MCF 10A (cell line): ENCODE results near the gene BCAS1. TPM values are rescaled to one million over a fixed set of nuclear protein-coding genes. Genes with fewer than 3 reads are reported as not detected.

Experiments
- BruUV-seq: library from RNA; stranded (reverse); fragments of 400-500 nt; replicated peaks from 2 replicates; lab custom pipeline; 2021; lab: Mats Ljungman, UMichigan
- CTCF ChIA-PET: fragments of 300-600 bp; sonication (Branson Sonifier 250); formaldehyde crosslinking; extraction: SDS; loops from one replicate; lab custom pipeline; 2021; ENCODE audit warnings: antibody characterized with exemption, inconsistent platforms; lab: Yijun Ruan, JAX
- POLR2A ChIA-PET: fragments of 300-600, 350-650 bp; sonication (Branson Sonifier 250); formaldehyde crosslinking; extraction: SDS; loops from one replicate; lab custom pipeline; 2020; ENCODE audit warnings: antibody characterized with exemption, inconsistent platforms; lab: Yijun Ruan, JAX
- DNase-seq: peaks from one replicate; pipeline ENCODE4 v3.0.0-alpha.2; 2018; ENCODE audit not compliant: unreplicated experiment
- H3K27ac Mint-ChIP-seq: one replicate; pipeline ENCODE4 v1.8.0; 2022; ENCODE audit warnings: mild to moderate bottlenecking, low read depth, mixed read lengths; ENCODE audit not compliant: unreplicated experiment
- H3K27me3 Mint-ChIP-seq: one replicate; pipeline ENCODE4 v1.8.0; 2022; ENCODE audit warnings: mixed read lengths; ENCODE audit not compliant: insufficient read depth, unreplicated experiment
- H3K36me3 Mint-ChIP-seq: one replicate; pipeline ENCODE4 v1.8.0; 2022; ENCODE audit warnings: mild to moderate bottlenecking, moderate library complexity, mixed read lengths; ENCODE audit not compliant: insufficient read depth, unreplicated experiment
- H3K4me1 Mint-ChIP-seq: one replicate; pipeline ENCODE4 v1.8.0; 2022; ENCODE audit warnings: mixed read lengths; ENCODE audit not compliant: insufficient read depth, unreplicated experiment
- H3K4me3 Mint-ChIP-seq: one replicate; pipeline ENCODE4 v1.8.0; 2022; ENCODE audit warnings: mild to moderate bottlenecking, moderate library complexity, mixed read lengths; ENCODE audit not compliant: unreplicated experiment
- H3K9me3 Mint-ChIP-seq: one replicate; pipeline ENCODE4 v1.8.0; 2022; ENCODE audit warnings: mixed read lengths; ENCODE audit not compliant: unreplicated experiment
- intact Hi-C: fragments of 100-400 bp; cut with micrococcal nuclease; formaldehyde crosslinking; loops from 2 replicates; pipeline ENCODE4 v1.14.1; 2022
- total RNA-seq: library from RNA; stranded (reverse); gene quantifications from 2 replicates; pipeline ENCODE4 v1.2.3, GENCODE V29; 2022
- TF ChIP-seq, protein P1 (sequence below): fragments of 200-600 bp; IDR thresholded peaks from one replicate; pipeline ENCODE4 v1.8.0; 2022; ENCODE audit warnings: antibody characterized with exemption, mild to moderate bottlenecking; ENCODE audit not compliant: unreplicated experiment

BCAS1 gene
- total RNA-seq, 1 experiment from 2014 or later, result not detected

GRCh38 chr20:53942973-53943372 is 127.4 kb downstream of the BCAS1 start:
- H3K9me3 Mint-ChIP-seq, result no peaks in the 10 kb centered on the region
- TF ChIP-seq, protein P1, sequence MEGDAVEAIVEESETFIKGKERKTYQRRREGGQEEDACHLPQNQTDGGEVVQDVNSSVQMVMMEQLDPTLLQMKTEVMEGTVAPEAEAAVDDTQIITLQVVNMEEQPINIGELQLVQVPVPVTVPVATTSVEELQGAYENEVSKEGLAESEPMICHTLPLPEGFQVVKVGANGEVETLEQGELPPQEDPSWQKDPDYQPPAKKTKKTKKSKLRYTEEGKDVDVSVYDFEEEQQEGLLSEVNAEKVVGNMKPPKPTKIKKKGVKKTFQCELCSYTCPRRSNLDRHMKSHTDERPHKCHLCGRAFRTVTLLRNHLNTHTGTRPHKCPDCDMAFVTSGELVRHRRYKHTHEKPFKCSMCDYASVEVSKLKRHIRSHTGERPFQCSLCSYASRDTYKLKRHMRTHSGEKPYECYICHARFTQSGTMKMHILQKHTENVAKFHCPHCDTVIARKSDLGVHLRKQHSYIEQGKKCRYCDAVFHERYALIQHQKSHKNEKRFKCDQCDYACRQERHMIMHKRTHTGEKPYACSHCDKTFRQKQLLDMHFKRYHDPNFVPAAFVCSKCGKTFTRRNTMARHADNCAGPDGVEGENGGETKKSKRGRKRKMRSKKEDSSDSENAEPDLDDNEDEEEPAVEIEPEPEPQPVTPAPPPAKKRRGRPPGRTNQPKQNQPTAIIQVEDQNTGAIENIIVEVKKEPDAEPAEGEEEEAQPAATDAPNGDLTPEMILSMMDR, result no peak
- no peaks in the 10 kb centered on the region for H3K27me3 Mint-ChIP-seq
- intact Hi-C loops, result loop anchor here (5.0 kb wide), 1 partner anchor 254 kb away; no protein-coding TSS in a partner anchor
- H3K4me3 Mint-ChIP-seq, result no peak overlapping the region
- DNase-seq, result no peak
- CTCF ChIA-PET, result interaction anchor here (1.0 to 5.7 kb wide), 4 partner anchors 25 to 395 kb away, joined by 4 to 81 read pairs (median 16); no protein-coding TSS in a partner anchor
- no peak overlapping the region for H3K27ac Mint-ChIP-seq
- POLR2A ChIA-PET, result interaction anchor here (0.7 to 0.9 kb wide), 2 partner anchors 27 to 71 kb away, joined by 3 to 4 read pairs; no protein-coding TSS in a partner anchor
- no TSS peak for BruUV-seq
- H3K36me3 Mint-ChIP-seq, result no peaks in the 10 kb centered on the region
- H3K4me1 Mint-ChIP-seq, result peaks cover 19% of the 10 kb centered on the region

GRCh38 chr20:53942472-53942816 is 128.0 kb downstream of the BCAS1 start:
- DNase-seq, result no peak
- Mint-ChIP-seq H3K36me3 (no peaks in the 10 kb centered on the region), H3K9me3 (no peaks in the 10 kb centered on the region), H3K27me3 (no peaks in the 10 kb centered on the region), H3K4me1 (peaks cover 19% of the 10 kb centered on the region), H3K4me3 (no peak overlapping the region), H3K27ac (no peak overlapping the region)
- intact Hi-C loops, result loop anchor here (5.0 kb wide), 1 partner anchor 255 kb away; no protein-coding TSS in a partner anchor
- POLR2A ChIA-PET, result interaction anchor here (0.6 to 2.3 kb wide), 6 partner anchors 8 to 321 kb away, joined by 3 to 13 read pairs (median 4); no protein-coding TSS in a partner anchor
- TF ChIP-seq, protein P1, result no peak
- CTCF ChIA-PET, result interaction anchor here (1.0 to 5.7 kb wide), 5 partner anchors 25 to 395 kb away, joined by 4 to 81 read pairs (median 8); no protein-coding TSS in a partner anchor
- BruUV-seq, result no TSS peak

DNA sequence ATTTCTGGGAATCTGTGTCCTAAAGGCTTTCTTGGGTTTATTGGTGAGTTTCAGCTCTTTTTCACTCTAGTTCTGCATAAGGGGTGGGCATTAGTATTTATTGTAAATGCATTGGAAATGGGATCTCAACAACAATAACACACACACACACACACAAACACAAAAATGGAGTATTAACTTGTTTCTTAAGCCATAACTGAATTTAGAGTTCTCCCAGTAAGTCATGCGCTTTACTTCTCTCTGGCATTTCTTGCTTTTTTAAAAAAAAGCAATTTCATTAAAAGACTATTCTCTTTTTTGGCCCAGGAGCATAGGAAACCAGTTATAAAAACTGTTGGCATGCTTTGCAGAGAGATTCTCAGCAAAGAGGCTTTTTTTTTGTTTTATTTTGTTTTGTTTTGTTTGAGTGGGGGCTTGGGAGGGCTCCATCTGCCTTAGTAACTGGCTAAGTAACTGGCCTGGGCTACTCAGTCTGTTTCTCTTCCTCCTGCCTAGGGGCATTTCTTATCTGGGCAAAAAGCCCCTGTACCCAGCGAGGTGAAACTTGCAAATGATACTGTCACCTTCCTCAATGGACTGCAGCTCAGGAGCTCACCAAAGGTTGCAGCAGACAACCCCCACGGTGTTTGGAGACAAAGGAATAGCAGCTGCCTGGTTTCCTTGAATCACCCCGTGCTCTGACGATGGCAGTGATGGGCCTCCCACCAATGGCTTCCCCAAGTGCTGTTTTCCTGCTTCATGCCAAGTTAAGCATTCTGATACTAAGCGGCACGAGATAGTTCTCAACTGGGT is 128.5 kb downstream of the BCAS1 start:
- no peak for DNase-seq
- intact Hi-C loops, result loop anchor here (5.0 kb wide), 1 partner anchor 255 kb away; no protein-coding TSS in a partner anchor
- TF ChIP-seq, protein P1, result no peak
- ChIA-PET CTCF (interaction anchor here (0.5 to 5.7 kb wide), 12 partner anchors 8 to 989 kb away, joined by 3 to 81 read pairs (median 4); no protein-coding TSS in a partner anchor), POLR2A (interaction anchor here (0.6 to 4.6 kb wide), 10 partner anchors 8 to 363 kb away, joined by 3 to 40 read pairs (median 4); no protein-coding TSS in a partner anchor)
- Mint-ChIP-seq H3K27me3 (no peaks in the 10 kb centered on the region), H3K36me3 (no peaks in the 10 kb centered on the region), H3K9me3 (no peaks in the 10 kb centered on the region), H3K4me1 (peaks cover 19% of the 10 kb centered on the region), H3K4me3 (no peak overlapping the region), H3K27ac (no peak overlapping the region)
- no TSS peak for BruUV-seq
